SKM-1 (cell line): ENCODE data around the gene IQCK.
A peak's percentile ranks its signal among the peaks of the same experiment; 100 is the strongest.

Experiments
- DNase-seq: peaks from one replicate; lab custom pipeline; 2025; ENCODE audit not compliant: unreplicated experiment; lab: John Stamatoyannopoulos, UW

Gene IQCK

DNA sequence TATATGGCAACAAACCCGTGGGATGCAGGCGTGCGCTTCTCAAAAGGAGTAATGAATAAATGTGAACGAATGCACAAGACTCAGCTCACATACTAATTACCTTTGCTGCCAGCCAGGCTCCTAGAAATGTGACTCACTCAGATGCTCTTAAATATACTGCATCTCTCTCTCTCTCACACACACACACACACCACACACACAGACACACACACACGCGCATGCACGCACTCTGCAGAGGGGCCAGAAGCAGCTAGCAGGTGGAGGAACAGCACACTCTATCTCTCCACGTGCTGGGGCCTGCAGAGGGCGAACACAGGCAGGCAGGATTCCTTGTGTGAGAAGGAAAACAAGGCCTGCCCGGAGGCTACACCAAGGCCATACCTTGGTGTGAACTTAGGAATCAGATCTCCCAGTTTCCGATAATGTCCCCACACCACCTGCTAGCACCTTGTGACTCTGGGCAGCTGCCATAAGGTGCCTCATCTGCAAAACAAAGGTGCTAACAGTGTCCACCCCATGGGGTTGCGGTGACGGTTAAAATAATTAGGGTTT is 161.2 kb downstream of the IQCK start:
- DNase-seq: no peak

DNA sequence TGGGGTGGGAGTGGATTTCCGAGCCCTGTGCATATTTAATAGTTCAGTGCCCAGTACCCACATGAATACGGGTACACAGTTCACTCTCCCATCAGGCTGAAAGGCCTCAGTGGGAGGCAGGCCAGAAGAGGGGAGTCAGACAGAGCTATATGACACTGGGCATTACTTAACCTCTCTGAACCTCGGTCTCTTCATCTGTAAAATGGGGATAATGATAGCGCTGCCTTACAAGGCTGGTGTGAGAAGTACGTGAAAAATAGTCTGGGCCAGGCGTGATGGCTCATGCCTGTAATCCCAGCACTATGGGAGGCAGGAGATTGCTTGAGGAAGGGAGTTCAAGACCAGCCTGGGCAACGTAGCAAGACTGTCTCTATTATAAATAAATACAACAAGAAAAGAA is 163.0 kb downstream of the IQCK start:
- DNase-seq: no peak

DNA sequence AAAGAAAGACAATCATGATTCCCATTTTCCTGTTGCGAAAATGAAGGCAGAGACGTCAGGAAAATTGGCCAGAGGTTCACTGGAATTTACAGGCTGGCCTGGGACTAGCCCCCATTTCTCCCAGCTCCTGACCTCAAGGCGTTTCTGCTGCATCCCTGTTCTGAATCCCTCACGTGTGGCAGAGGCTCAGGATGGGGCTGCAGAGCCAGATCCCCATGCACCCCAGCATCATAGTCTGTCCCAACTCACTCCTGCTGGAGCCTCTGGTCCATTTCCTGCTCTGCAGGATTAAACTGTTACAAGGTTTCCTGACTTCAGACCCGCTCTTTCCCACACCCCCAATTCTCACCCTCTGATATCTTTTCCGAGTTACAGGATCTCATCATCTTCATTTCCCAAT is 163.7 kb downstream of the IQCK start:
- DNase-seq: no peak

DNA sequence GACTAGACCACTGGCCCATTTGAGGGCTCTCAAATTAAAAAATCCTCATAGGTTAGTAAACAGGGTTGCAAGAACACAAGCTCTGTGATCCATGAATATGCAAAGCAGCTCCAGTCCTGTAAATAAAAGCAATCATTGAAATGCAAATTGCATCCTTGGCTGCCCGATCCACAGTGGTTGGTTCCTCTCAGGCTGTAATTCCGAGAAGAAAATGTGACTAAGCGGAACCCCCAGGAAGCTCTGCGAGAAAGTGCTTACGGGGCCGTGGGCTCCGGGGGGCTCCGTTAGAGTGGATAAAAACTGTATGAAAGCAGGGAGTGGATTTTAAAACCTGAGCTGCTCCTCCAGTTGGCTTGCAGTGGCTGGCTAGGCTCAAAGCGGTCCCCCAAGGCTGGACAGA is 164.1 kb downstream of the IQCK start:
- no peak for DNase-seq

DNA sequence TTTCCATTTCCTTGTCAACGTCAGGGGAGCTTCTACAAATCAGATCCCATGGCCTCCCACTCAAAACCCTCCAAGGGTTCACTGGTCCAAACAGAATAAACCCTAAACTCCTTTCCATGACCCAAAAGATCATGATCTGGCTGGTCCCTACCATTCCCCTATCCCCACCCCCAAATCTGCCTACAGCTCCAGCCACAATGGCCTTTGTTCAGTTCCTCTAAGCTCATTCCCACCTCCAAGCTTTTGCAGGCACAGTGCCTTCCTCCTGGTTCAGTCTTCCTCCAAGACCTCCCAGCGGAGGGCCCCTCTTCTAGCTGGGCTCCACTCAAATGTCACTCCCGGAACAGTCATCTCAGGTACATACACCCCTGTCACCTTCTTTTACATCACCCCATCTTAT is 164.6 kb downstream of the IQCK start:
- DNase-seq: no peak

DNA sequence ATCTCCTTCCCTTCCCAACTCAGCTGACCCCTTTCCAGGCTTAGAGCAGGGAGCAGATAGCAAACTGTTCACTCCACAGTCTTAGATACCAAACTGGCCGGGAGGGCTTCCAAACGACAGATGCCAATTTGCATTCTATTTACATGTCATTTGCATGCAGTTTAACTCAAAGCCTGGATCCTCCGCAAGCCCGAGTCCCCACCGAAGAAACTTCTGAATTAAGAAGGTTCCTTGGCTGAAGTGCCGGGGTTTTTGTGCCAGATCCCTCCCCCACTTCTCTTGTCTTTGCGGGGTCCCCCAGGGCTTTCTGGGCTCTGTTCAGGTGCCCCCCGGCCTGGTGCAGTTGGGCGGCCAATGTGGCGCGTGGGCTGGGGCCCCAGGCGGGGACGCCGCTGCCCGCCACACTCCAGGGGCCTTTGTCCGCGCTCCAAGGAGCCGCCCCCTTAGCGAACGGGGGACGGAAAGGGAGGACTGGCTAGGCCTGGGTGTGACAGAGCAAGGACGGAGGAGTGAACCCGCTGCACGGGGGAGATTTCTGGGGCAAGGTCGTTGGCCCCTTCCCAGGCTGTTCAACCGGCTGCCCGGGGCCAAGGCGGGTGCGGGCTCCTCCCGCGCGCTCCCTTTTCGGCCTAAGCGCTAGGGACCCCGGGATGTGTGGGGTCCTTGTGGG is 165.4 kb downstream of the IQCK start:
- DNase-seq: no peak

DNA sequence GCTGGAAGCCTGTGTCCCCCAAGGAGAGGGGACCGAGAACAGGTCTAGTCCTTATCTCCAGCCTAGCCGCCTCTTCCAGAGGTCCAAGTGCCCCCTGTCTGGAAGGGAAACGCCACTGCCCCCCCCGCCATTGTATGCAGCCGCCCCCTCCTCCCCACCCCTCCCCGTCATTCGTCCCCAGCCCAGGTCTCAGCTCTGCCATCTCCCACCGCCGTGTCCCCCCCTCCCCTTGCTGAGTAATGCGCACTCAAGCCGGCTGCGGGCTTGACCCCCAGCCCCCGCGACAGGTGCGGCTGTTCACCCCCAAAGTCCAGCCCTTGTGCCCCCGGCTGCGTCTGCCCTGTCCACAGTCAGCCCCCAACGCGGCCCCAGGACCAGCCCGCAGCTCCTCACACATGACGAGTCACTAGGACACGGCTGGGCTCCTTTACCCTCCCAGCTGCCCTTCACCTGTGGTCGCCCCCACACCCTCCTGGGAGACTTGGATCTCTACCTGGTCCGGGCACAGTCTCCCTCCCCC is 166.0 kb downstream of the IQCK start:
- DNase-seq: no peak

DNA sequence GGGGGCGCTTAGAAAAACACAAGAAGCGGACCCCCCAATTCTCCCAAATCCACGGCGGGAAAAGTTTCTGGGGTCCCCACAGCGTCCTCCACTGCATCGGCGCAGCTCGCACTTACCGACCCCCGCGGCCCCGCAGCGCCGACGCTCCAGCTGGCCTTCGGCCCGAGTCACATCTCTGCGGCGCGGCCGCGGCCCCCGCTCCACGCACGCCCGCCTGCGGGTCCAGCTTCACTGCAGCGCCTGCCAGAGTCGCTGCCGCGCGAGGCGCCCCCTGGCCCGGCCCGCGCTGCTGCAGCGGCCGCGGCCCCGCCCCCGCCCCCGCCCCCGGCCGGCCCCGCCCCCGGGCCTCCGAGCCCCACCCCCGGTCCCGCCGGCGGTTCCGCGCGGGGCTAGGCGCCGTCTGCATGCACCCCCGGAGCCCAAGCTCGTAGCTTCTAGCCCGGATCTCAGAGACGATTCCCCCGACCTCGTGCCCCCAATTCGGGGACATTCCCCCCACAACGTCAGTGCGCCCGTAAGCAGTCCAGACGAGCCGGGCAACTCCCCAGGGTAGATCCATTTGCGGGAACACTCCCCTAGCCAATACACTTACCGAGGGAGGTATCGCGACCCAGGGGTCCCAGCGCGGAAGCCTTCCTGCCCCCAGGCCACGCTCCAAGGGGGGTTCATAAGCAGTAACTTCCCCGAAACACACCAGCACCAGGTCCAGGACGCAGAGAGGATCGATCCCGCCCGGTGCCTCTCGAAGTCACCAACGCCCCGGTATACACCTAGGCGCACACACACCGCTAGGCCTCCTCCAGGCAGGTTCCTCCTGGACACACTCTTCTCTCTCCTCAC is 166.8 kb downstream of the IQCK start, which contains the start of gene GPRC5B:
Gene GPRC5B (minus strand): TSS at position 238 of the 840 bp plus-strand sequence. CDS start 12,003 bp downstream, outside the sequence.
- no peak for DNase-seq

DNA sequence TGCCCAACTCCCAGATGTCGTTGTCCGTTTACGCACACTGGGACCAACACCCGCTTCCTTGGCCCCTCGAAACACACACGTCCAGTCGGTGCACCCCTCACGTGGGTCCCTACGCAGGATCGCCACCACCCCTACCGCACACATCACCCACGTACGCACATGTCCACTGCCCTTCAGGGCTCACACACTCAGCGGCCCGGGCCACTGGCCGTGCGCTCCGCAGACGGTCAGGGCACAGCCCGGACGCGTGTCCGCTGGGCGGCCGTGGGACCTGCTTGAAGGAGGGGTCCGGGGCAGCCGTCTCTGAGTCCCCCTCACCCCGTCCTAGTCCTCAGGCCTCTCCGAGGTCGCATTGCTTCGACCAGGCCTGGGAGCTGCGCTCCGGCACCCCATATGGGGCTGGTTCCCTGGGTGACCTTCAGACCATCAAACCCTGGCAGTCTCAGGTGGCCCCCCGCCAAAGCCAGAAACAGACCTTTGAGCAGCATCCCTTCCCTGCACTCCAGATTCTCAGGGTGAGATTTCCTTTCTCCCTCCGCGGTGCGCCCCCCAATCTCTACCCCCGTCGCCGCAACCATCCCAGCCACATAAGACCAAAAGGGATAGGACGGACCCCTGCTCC is 167.5 kb downstream of the IQCK start:
- DNase-seq: no peak

DNA sequence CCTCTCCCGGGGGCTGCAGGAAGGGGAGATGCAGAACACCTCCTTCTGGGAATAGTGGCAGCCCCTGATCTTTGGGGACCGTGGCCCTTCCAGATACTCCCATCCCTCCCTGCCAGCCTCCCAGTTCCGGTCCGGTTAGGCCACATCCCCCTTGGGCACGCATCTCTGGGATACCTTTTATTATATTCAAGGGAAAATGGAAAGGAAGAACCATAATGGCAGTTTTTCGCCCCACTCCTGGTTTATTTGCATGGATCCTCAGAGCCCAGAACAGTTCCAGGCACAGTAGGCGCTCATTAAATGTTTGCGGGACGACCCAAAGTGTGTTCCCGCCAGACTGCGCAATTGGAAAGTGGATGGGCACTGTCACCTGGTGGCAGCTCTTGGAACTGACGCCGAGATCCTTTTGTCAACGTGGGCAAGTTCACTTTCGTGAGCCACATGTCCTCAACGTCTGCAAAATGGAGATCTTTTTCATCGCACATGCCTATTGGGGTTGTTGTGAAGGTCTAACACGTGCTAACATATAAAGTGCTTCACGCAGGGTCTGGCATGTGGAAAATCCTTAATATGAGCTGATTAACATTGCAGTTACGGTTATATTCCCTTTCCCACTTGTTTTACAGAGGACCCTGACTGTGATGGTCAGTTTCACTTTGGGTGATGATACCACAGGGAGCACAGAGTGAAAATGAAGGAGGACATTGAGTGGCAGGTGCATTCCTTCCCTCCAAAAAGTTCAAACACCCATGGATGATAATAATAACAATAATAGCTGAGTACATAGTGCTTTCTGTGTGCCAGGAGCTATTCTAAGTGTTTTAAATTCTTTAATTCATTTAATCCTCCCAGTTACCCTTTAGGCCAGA is 168.2 kb downstream of the IQCK start:
- DNase-seq: peak; percentile 63

DNA sequence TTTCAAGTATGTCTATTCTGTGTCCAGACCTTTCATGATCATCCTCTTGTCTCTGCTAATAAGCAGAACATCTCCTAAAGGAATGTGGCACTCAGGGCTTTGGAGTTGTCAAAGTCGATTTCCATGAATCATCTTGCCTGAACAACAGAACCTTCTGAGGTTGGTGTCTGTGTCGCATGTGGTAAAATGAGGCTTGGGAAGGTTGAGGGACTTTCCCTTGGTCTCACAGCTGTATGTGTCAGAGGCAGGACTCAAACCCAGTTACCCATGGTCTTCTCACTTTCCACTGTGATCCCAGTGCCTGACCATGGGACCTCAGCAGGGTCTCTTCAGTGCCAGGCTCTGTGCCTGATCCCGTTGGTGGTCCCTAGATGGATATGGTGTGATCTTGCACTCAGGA is 170.8 kb downstream of the IQCK start:
- no peak for DNase-seq

DNA sequence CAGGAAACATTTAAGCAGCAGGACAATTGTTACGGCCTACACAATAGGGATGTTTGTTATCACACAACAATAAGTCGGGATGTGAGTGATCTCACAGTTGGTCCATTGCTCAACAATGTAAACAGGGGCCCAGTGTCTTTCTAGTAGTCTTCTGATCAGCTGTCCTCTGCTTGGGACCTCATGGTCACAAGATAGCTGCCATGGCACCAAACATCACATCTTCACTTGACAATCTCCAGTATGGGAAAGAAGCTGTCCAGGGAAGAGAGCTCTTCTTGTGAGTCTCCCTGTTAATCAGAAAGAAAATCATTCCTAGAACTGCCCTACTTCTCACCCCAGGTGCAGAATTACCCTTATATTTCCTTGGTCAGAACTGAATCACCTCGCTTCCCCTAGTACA is 172.8 kb downstream of the IQCK start:
- DNase-seq: no peak

DNA sequence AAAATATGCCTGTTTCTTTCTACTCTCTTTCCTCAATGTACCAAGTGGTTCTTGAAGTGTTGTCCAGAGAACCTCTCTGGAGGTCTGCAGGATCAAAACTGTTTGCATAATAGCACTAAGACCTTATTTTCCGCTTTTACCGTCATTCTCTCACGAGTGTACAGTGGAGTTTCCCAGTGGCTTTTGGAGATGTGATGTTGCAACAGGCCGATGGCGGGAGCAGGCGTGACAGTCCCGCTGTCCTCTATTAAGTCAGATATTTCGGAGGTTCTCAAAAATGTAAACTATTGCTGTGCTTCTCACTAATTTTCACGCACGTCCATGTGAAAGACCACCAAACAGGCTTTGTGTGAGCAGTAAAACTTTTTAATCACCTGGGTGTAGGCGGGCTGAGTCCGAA is 174.8 kb downstream of the IQCK start:
- no peak for DNase-seq

DNA sequence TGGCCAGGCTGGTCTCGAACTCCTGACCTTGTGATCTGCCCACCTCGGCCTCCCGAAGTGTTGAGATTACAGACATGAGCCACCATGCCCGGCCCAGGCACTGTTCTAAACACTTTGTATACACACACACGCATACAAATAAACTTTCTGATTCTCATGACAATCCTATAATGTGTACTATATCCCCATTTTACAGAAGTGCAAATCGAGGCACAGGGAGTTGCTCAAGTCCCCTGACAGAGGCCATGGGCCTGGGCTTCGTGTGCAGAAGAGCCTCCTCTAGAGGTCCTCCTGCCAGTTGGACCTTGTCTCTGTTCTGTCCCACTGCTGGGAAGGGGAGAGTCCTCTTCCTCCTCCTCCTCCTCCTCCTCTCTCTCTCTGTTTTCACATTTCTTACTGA is 176.5 kb downstream of the IQCK start:
- DNase-seq: no peak

DNA sequence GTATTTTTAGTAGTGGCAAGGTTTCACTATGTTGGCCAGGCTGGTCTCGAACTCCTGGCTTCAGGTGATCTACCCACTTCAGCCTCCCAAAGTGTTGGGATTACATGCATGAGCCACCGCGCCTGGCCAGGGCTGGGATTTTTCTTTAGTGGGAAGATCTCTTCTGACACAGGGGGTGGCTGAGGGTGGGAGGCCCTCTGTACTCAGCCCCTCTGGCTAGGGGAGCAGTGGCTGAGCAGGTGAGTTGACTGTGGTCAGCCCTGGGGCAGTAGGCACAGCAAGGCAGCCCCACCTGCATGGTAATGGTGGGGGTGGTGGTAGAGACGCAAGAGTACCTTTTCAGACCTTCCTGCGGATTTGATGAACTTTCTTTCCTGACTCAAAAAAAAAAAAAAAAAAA is 178.9 kb downstream of the IQCK start:
- DNase-seq: no peak

DNA sequence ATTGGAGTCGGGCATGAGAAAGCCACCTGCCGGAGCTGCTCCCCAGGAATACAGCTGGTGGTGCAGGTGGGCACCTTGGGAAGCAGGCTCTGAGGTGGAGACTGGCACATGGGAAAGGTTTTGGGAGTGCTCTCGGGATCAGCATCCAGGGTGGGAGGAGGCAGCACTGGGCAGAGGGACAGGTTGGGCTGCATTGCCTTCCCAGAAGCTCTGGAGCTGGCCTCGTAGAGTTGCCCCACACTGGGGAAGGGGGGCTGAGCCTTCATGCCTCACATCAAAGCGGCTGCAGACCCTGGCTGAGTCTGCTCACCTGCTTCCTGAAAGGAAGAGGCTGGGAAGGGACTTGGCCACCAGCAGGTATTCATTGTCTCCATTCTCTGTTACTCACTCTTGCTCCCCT is 180.1 kb downstream of the IQCK start:
- no peak for DNase-seq

DNA sequence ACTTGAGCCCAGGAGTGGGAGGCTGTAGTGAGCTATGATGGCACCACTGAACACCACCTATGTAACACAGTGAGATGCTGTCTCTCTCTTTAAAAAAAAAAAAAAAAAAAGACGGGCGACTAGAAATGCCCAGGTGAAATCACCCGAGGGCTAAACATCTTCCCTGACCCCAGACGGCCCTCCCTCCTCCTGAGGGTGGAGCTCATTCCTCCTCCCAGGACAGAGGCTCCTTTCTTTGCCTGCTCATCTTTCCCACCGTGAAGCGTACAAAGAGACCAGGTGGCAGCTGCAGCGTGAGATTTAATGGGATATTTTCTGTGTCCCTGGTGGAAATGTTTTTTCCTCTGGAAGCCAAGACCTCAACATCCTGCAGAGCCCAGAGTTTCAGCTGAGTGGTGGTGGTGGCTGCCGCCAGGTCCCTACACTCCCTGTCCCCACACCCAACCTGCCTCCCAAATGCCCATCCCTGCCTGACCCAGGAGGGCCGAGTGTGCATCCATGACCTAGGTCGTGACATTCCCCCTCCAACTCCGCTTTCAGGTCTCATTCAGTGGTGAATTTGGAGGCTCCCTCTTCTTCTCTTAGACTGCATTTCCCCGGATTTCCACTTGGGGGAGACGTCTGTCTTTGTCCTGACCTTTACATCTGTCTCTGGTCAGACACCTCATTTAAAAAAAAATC is 181.0 kb downstream of the IQCK start:
- peak; percentile 25 for DNase-seq

DNA sequence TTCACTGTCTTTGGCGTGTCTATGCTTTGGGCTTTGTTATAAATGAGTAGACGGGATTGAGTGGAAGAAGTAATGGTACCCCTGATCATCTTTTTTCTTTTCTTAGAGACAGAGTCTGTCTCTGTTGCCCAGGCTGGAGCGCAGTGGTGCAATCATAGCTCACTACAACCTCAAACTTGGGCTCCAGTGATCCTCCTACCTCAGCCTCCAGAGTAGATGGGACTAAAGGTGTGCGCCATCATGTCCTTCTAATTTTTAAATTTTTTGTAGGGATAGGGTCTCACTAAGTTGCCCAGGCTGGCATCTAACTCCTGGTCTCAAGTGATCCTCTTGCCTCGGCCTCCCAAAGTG is 181.5 kb downstream of the IQCK start:
- no peak for DNase-seq

DNA sequence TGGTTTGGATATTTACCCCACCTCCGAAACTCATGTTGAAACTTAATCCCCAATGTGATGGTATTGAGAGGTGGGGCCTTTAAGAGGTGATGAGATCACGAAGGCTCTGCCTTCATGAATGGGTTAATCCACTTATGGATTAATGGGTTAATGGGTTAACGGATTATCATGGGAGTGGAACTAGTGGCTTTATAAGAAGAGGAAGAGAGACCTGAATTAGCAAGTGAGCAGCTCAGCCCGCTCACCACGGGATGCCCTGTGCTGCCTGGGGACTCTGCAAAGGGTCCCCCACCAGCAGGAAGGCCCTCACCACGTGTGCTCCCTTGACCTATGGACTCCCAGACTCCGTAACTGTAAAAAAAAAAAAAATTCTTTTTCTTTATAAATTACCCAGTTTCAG is 183.1 kb downstream of the IQCK start:
- no peak for DNase-seq
